Neural progenitor cell (in vitro differentiated cells): ENCODE results near the gene MYO16. TPM values are rescaled to one million over a fixed set of nuclear protein-coding genes. Genes with fewer than 3 reads are reported as not detected.

Experiments used
- DNase-seq: peaks from one replicate; pipeline ENCODE4 v3.0.0-alpha.2; 2016; ENCODE audit warnings: low spot score
- H2AFZ ChIP-seq: fragments of 200-600 bp; sonication (generic); replicated peaks from 2 replicates; pipeline ENCODE4 v1.6.1; 2016; ENCODE audit warnings: antibody characterized with exemption
- H3F3A ChIP-seq: fragments of 200-600 bp; sonication (generic); 2 replicates; pipeline ENCODE4 v1.6.1; 2016; ENCODE audit warnings: antibody characterized with exemption, low read depth
- H3K27ac ChIP-seq: fragments of 200-600 bp; sonication (generic); 2 replicates; pipeline ENCODE4 v1.5.1; 2016; ENCODE audit warnings: mild to moderate bottlenecking
- H3K27me3 ChIP-seq: fragments of 200-600 bp; sonication (generic); 2 replicates; pipeline ENCODE4 v1.6.1; 2016; ENCODE audit warnings: mild to moderate bottlenecking, moderate library complexity
- H3K36me3 ChIP-seq: fragments of 200-600 bp; sonication (generic); 2 replicates; pipeline ENCODE4 v1.5.1; 2016
- H3K4me1 ChIP-seq: fragments of 200-600 bp; sonication (generic); 2 replicates; pipeline ENCODE4 v1.6.1; 2016; ENCODE audit warnings: mixed run types
- H3K4me2 ChIP-seq: fragments of 200-600 bp; sonication (generic); 2 replicates; pipeline ENCODE4 v1.6.1; 2016
- H3K4me3 ChIP-seq: fragments of 200-600 bp; sonication (generic); 2 replicates; pipeline ENCODE4 v1.5.1; 2016
- H3K79me2 ChIP-seq: fragments of 200-600 bp; sonication (generic); 2 replicates; pipeline ENCODE4 v1.6.1; 2016; ENCODE audit warnings: low read depth
- H3K9ac ChIP-seq: fragments of 200-600 bp; sonication (generic); 2 replicates; pipeline ENCODE4 v1.6.1; 2016
- H3K9me3 ChIP-seq: fragments of 200-600 bp; sonication (generic); 2 replicates; pipeline ENCODE4 v1.5.1; 2016; ENCODE audit warnings: low read depth
- H4K20me1 ChIP-seq: fragments of 200-600 bp; sonication (generic); 2 replicates; pipeline ENCODE4 v1.6.1; 2016; ENCODE audit warnings: low read depth
- H3K27ac Mint-ChIP-seq: 3 replicates; pipeline ENCODE4 v1.8.0; 2021; ENCODE audit warnings: mixed read lengths
- H3K27me3 Mint-ChIP-seq: 2 replicates; pipeline ENCODE4 v1.8.0; 2022; ENCODE audit warnings: low read depth, mild to moderate bottlenecking, inconsistent platforms, moderate library complexity, mixed read lengths; ENCODE audit not compliant: insufficient read depth
- H3K36me3 Mint-ChIP-seq: 3 replicates; pipeline ENCODE4 v1.8.0; 2021; ENCODE audit warnings: mixed read lengths
- H3K4me1 Mint-ChIP-seq: 3 replicates; pipeline ENCODE4 v1.8.0; 2021; ENCODE audit warnings: mixed read lengths
- H3K4me3 Mint-ChIP-seq: 3 replicates; pipeline ENCODE4 v1.8.0; 2021; ENCODE audit warnings: mild to moderate bottlenecking, moderate library complexity, mixed read lengths
- H3K9me3 Mint-ChIP-seq: 3 replicates; pipeline ENCODE4 v1.8.0; 2020; ENCODE audit warnings: mixed read lengths
- EZH2 ChIP-seq: fragments of 200-600 bp; sonication (generic); IDR thresholded peaks from 2 replicates; pipeline ENCODE4 v1.6.1; 2017; ENCODE audit warnings: antibody characterized with exemption, mild to moderate bottlenecking, moderate library complexity
- EZH2phosphoT487 ChIP-seq: fragments of 200-600 bp; sonication (generic); IDR thresholded peaks from 2 replicates; pipeline ENCODE4 v1.6.1; 2017; ENCODE audit warnings: antibody characterized with exemption
- total RNA-seq: library from RNA; depleted of rRNA; stranded (reverse); fragments of >200 nt; gene quantifications from 2 replicates; pipeline ENCODE4 v1.2.3, GENCODE V29; 2015; ENCODE audit warnings: low replicate concordance
- TF ChIP-seq, protein P1 (sequence below): fragments of 200-600 bp; sonication (generic); IDR thresholded peaks from 2 replicates; pipeline ENCODE4 v1.5.1; 2017; ENCODE audit warnings: antibody characterized with exemption, mild to moderate bottlenecking

Gene MYO16
- total RNA-seq, 1 donor from 2014 or later: 0.41 TPM

GRCh38 chr13:109028624-109029023 is 399.2 kb downstream of the MYO16 start:
- no peak overlapping the region for H3K4me3 Mint-ChIP-seq
- Histone ChIP-seq H3K27ac (no peak overlapping the region), H3K4me3 (no peak overlapping the region), H4K20me1 (no peaks in the 10 kb centered on the region), H3K9ac (no peak overlapping the region), H3K36me3 (no peaks in the 10 kb centered on the region), H3F3A (no peaks in the 10 kb centered on the region), H3K79me2 (no peaks in the 10 kb centered on the region), H3K27me3 (no peaks in the 10 kb centered on the region), H2AFZ (no peak overlapping the region), H3K4me1 (no peaks in the 10 kb centered on the region), H3K9me3 (no peaks in the 10 kb centered on the region), H3K4me2 (no peak overlapping the region)
- H3K27me3 Mint-ChIP-seq: peaks cover 3% of the 10 kb centered on the region
- H3K36me3 Mint-ChIP-seq: no peaks in the 10 kb centered on the region
- TF ChIP-seq, protein P1, sequence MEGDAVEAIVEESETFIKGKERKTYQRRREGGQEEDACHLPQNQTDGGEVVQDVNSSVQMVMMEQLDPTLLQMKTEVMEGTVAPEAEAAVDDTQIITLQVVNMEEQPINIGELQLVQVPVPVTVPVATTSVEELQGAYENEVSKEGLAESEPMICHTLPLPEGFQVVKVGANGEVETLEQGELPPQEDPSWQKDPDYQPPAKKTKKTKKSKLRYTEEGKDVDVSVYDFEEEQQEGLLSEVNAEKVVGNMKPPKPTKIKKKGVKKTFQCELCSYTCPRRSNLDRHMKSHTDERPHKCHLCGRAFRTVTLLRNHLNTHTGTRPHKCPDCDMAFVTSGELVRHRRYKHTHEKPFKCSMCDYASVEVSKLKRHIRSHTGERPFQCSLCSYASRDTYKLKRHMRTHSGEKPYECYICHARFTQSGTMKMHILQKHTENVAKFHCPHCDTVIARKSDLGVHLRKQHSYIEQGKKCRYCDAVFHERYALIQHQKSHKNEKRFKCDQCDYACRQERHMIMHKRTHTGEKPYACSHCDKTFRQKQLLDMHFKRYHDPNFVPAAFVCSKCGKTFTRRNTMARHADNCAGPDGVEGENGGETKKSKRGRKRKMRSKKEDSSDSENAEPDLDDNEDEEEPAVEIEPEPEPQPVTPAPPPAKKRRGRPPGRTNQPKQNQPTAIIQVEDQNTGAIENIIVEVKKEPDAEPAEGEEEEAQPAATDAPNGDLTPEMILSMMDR: no peak
- TF ChIP-seq EZH2phosphoT487 (no peak), EZH2 (no peak)
- no peaks in the 10 kb centered on the region for H3K9me3 Mint-ChIP-seq
- H3K4me1 Mint-ChIP-seq: peaks cover 10% of the 10 kb centered on the region
- no peak overlapping the region for H3K27ac Mint-ChIP-seq
- DNase-seq: no peak

- TF ChIP-seq, protein P1: no peak
- TF ChIP-seq EZH2 (no peak), EZH2phosphoT487 (no peak)
Observed at GRCh38 chr13:109033090-109033489, 403.7 kb downstream of the MYO16 start.

DNA sequence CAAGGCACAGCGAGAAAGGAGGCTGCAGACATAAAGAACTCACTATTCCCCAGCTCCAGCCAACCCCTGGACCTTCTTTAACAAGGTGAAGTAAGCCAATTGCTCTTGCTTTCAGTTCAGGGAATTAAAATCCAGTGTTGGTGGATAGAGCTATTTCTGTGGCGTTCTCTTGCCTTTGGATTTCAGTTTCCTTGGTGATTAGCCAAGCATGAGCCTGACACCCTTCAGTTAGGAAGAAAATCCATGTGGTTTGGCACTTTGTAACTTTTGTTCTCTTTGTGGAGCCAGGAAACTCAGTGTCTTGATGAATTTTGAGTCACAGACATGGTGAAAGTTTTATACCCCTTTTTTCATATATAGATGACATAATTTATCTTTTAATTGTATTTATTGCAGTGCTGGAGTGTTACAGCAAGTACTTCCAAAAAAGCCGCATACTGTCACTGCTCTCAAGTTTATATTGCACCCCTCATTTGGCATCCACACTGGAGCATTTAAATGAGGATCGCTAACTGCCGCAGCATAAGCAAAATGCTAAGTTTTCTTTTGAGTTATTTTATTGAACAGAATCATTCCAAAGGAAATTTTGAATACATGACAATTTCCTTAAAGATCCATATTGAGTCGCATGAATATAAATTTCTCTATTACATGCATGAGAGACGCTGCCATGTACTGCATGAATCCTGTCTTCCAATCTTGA is 406.8 kb downstream of the MYO16 start:
- Mint-ChIP-seq H3K4me3 (peak overlapping the region; percentile 8), H3K4me1 (peaks cover 46% of the 10 kb centered on the region), H3K9me3 (peaks cover 2% of the 10 kb centered on the region), H3K36me3 (no peaks in the 10 kb centered on the region), H3K27ac (peak overlapping the region; percentile 97), H3K27me3 (no peaks in the 10 kb centered on the region)
- no peaks in the 10 kb centered on the region for H3K9me3 ChIP-seq
- peaks cover 9% of the 10 kb centered on the region for H3K4me1 ChIP-seq
- H3F3A ChIP-seq: no peaks in the 10 kb centered on the region
- H3K27me3 ChIP-seq: no peaks in the 10 kb centered on the region
- no peaks in the 10 kb centered on the region for H3K79me2 ChIP-seq
- no peak overlapping the region for H3K4me2 ChIP-seq
- no peaks in the 10 kb centered on the region for H3K36me3 ChIP-seq
- H3K27ac ChIP-seq: no peak overlapping the region
- no peak for DNase-seq
- TF ChIP-seq, protein P1: no peak
- TF ChIP-seq EZH2: no peak
- TF ChIP-seq EZH2phosphoT487: no peak
- no peak overlapping the region for H3K4me3 ChIP-seq
- no peak overlapping the region for H3K9ac ChIP-seq
- H4K20me1 ChIP-seq: no peaks in the 10 kb centered on the region
- peak overlapping the region; percentile 91 for H2AFZ ChIP-seq

More at GRCh38 chr13:109033090-109033489, 403.7 kb downstream of the MYO16 start:
- H3K79me2 ChIP-seq: no peaks in the 10 kb centered on the region
- no peaks in the 10 kb centered on the region for H4K20me1 ChIP-seq
- Mint-ChIP-seq H3K27ac (peak overlapping the region; percentile 46), H3K4me1 (peaks cover 43% of the 10 kb centered on the region), H3K36me3 (no peaks in the 10 kb centered on the region), H3K27me3 (peaks cover 3% of the 10 kb centered on the region), H3K9me3 (peaks cover 2% of the 10 kb centered on the region), H3K4me3 (no peak overlapping the region)
- H3K4me1 ChIP-seq: peaks cover 9% of the 10 kb centered on the region
- H3K9me3 ChIP-seq: no peaks in the 10 kb centered on the region
- no peak overlapping the region for H3K4me3 ChIP-seq
- no peak for DNase-seq
- no peaks in the 10 kb centered on the region for H3K27me3 ChIP-seq
- H3K4me2 ChIP-seq: no peak overlapping the region
- H2AFZ ChIP-seq: peak overlapping the region; percentile 9
- no peak overlapping the region for H3K9ac ChIP-seq
- no peak overlapping the region for H3K27ac ChIP-seq
- no peaks in the 10 kb centered on the region for H3F3A ChIP-seq
- no peaks in the 10 kb centered on the region for H3K36me3 ChIP-seq
